ENCODE measurements around the gene INSYN2B. TPM values are rescaled to one million over a fixed set of nuclear protein-coding genes. Genes with fewer than 3 reads are reported as not detected.

INSYN2B gene
- total RNA-seq, 1 experiment from 2014 or later = not detected

- H3K27ac Mint-ChIP-seq = no peak overlapping the region
- POLR2A ChIA-PET = no interaction called here
Measured at GRCh38 chr5:169870211-169870610, 110.1 kb downstream of the INSYN2B start.

GRCh38 chr5:169869066-169869465 is 111.2 kb downstream of the INSYN2B start:
- ChIA-PET POLR2A (no interaction called here), CTCF (interaction anchor here (1.8 kb wide), 1 partner anchor 111 kb away, joined by 6 read pairs; the partner anchor contains the start of gene INSYN2B)
- no peak overlapping the region for H3K4me3 Mint-ChIP-seq
- H3K27me3 Mint-ChIP-seq (ENCODE audit: low read depth) = no peaks in the 10 kb centered on the region
- H3K9me3 Mint-ChIP-seq = no peaks in the 10 kb centered on the region
- no peaks in the 10 kb centered on the region for H3K36me3 Mint-ChIP-seq
- DNase-seq (ENCODE audit: low spot score) (no peak), ATAC-seq (no peak)
- H3K4me1 Mint-ChIP-seq = peaks cover 4% of the 10 kb centered on the region
- H3K27ac Mint-ChIP-seq = no peak overlapping the region
- TF ChIP-seq EMX1 (CRISPR knock-in tag; IDR thresholded peaks at IDR 0.05) = no peak
- TF ChIP-seq AFF4 (CRISPR knock-in tag; IDR thresholded peaks at IDR 0.05; ENCODE audit: borderline replicate concordance) = no peak
- no peak for TF ChIP-seq ZBTB43 (CRISPR knock-in tag; IDR thresholded peaks at IDR 0.05)
- TF ChIP-seq ZNF671 (CRISPR knock-in tag; IDR thresholded peaks at IDR 0.05) = no peak
- TF ChIP-seq SP1 (CRISPR knock-in tag; conservative IDR thresholded peaks at IDR 0.05) = no peak
- no peak for TF ChIP-seq CREB1 (CRISPR knock-in tag; IDR thresholded peaks at IDR 0.05)
- TF ChIP-seq ZMAT4 (CRISPR knock-in tag; IDR thresholded peaks at IDR 0.05) = no peak
- no peak for TF ChIP-seq OVOL2 (CRISPR knock-in tag; IDR thresholded peaks at IDR 0.05; ENCODE audit: borderline replicate concordance)
- TF ChIP-seq ARID4B (CRISPR knock-in tag; IDR thresholded peaks at IDR 0.05; ENCODE audit: borderline replicate concordance) = no peak
- TF ChIP-seq USF2 (CRISPR knock-in tag; IDR thresholded peaks at IDR 0.05) = no peak
- TF ChIP-seq MYBL2 (CRISPR knock-in tag; IDR thresholded peaks at IDR 0.05) = no peak
- TF ChIP-seq ZNF138 (CRISPR knock-in tag; conservative IDR thresholded peaks at IDR 0.05) = no peak

More at GRCh38 chr5:169870211-169870610, 110.1 kb downstream of the INSYN2B start:
- CTCF ChIA-PET = interaction anchor here (1.8 kb wide), 1 partner anchor 110 kb away, joined by 6 read pairs; the partner anchor contains the start of gene INSYN2B
- ATAC-seq (no peak), DNase-seq (ENCODE audit: low spot score) (no peak)
- no peak overlapping the region for H3K4me3 Mint-ChIP-seq
- H3K4me1 Mint-ChIP-seq = peaks cover 4% of the 10 kb centered on the region
- TF ChIP-seq ZNF532 (CRISPR knock-in tag; IDR thresholded peaks at IDR 0.05; ENCODE audit: borderline replicate concordance) = no peak
- TF ChIP-seq GABPB1 (CRISPR knock-in tag; IDR thresholded peaks at IDR 0.05) = no peak
- no peak for TF ChIP-seq MYBL2 (CRISPR knock-in tag; IDR thresholded peaks at IDR 0.05)
- no peak for TF ChIP-seq JUN (CRISPR knock-in tag; IDR thresholded peaks at IDR 0.05)
- no peak for TF ChIP-seq CREM (CRISPR knock-in tag; IDR thresholded peaks at IDR 0.05)
- TF ChIP-seq MXD4 (CRISPR knock-in tag; IDR thresholded peaks at IDR 0.05; ENCODE audit: borderline replicate concordance) = no peak
- TF ChIP-seq ESRRA (CRISPR knock-in tag; IDR thresholded peaks at IDR 0.05; ENCODE audit: borderline replicate concordance) = no peak
- no peaks in the 10 kb centered on the region for H3K27me3 Mint-ChIP-seq (ENCODE audit: low read depth)
- H3K9me3 Mint-ChIP-seq = no peaks in the 10 kb centered on the region
- H3K36me3 Mint-ChIP-seq = no peaks in the 10 kb centered on the region

Data from WTC11 (cell line).